Activated B cell treated with CpG ODN at 0.5 μM for 24 hours (primary cell): ENCODE results near the gene BEAN1. TPM values are rescaled to one million over a fixed set of nuclear protein-coding genes. Genes with fewer than 3 reads are reported as not detected.

Source experiments
- ATAC-seq: fragments of 200-7000 bp; cut with Tn5 transposase; one replicate; pipeline ENCODE4 v1.10.0; 2021; ENCODE audit warnings: low read depth, mild to moderate bottlenecking, moderate library complexity
- CTCF ChIA-PET: fragments of 350-600 bp; sonication (Branson Sonifier 250); formaldehyde crosslinking; loops from one replicate; lab custom pipeline; 2021; ENCODE audit warnings: antibody characterized with exemption; lab: Charles Lee
- POLR2A ChIA-PET: fragments of 350-600 bp; sonication (Branson Sonifier 250); formaldehyde crosslinking; loops from one replicate; lab custom pipeline; 2021; ENCODE audit warnings: antibody characterized with exemption; lab: Charles Lee
- DNase-seq: peaks from one replicate; pipeline ENCODE4 v3.0.0; 2022
- H3K27ac Mint-ChIP-seq: one replicate; pipeline ENCODE4 v1.8.0; 2020; ENCODE audit warnings: mixed read lengths
- H3K27me3 Mint-ChIP-seq: one replicate; pipeline ENCODE4 v1.8.0; 2021; ENCODE audit warnings: mixed read lengths
- H3K36me3 Mint-ChIP-seq: one replicate; pipeline ENCODE4 v1.8.0; 2021; ENCODE audit warnings: low read depth, mixed read lengths
- H3K4me1 Mint-ChIP-seq: one replicate; pipeline ENCODE4 v1.8.0; 2021; ENCODE audit warnings: mixed read lengths
- H3K4me3 Mint-ChIP-seq: one replicate; pipeline ENCODE4 v1.8.0; 2020; ENCODE audit warnings: mild to moderate bottlenecking, mixed read lengths
- H3K9me3 Mint-ChIP-seq: one replicate; pipeline ENCODE4 v1.8.0; 2020; ENCODE audit warnings: mixed read lengths
- CTCF ChIP-seq: fragments of 200-600 bp; IDR thresholded peaks from one replicate; pipeline ENCODE4 v1.8.0; 2022; ENCODE audit warnings: antibody characterized with exemption, mild to moderate bottlenecking
- intact Hi-C: fragments of 100-400 bp; cut with micrococcal nuclease; formaldehyde crosslinking; loops from one replicate; pipeline ENCODE4 v1.15.1; 2024
- total RNA-seq: library from RNA; stranded (reverse); gene quantifications from 2 replicates; pipeline ENCODE4 v1.2.3, GENCODE V29; 2022

Gene BEAN1
- total RNA-seq, 1 donor from 2014 or later = not detected

GRCh38 chr16:66471264-66471663 is 44.2 kb downstream of the BEAN1 start:
- Mint-ChIP-seq H3K9me3 (peaks cover under 1% of the 10 kb centered on the region), H3K27ac (no peak overlapping the region), H3K4me3 (no peak overlapping the region), H3K27me3 (peaks cover 25% of the 10 kb centered on the region), H3K4me1 (peaks cover 16% of the 10 kb centered on the region), H3K36me3 (no peaks in the 10 kb centered on the region)
- intact Hi-C loops = no loop called here
- no peak for TF ChIP-seq CTCF
- CTCF ChIA-PET = no interaction called here
- DNase-seq (no peak), ATAC-seq (no peak)
- POLR2A ChIA-PET = no interaction called here

- peaks cover 21% of the 10 kb centered on the region for H3K27me3 Mint-ChIP-seq
- DNase-seq (no peak), ATAC-seq (no peak)
- intact Hi-C loops = no loop called here
- no peak overlapping the region for H3K27ac Mint-ChIP-seq
- no peaks in the 10 kb centered on the region for H3K9me3 Mint-ChIP-seq
- peaks cover 16% of the 10 kb centered on the region for H3K4me1 Mint-ChIP-seq
- ChIA-PET POLR2A (no interaction called here), CTCF (no interaction called here)
- H3K36me3 Mint-ChIP-seq = no peaks in the 10 kb centered on the region
- no peak for TF ChIP-seq CTCF
- H3K4me3 Mint-ChIP-seq = no peak overlapping the region
Measured at GRCh38 chr16:66471716-66472393, 44.8 kb downstream of the BEAN1 start.

- ATAC-seq = no peak
- intact Hi-C loops = no loop called here
- ChIA-PET CTCF (interaction anchor here (1.5 kb wide), 1 partner anchor 116 kb away, joined by 3 read pairs; no protein-coding TSS in a partner anchor), POLR2A (no interaction called here)
- no peak for DNase-seq
- H3K4me3 Mint-ChIP-seq = no peak overlapping the region
- no peaks in the 10 kb centered on the region for H3K36me3 Mint-ChIP-seq
- no peak for TF ChIP-seq CTCF
- H3K4me1 Mint-ChIP-seq = peaks cover 16% of the 10 kb centered on the region
- H3K9me3 Mint-ChIP-seq = no peaks in the 10 kb centered on the region
- no peak overlapping the region for H3K27ac Mint-ChIP-seq
- H3K27me3 Mint-ChIP-seq = peaks cover 23% of the 10 kb centered on the region
Measured at GRCh38 chr16:66473051-66473571, 46.0 kb downstream of the BEAN1 start.

GRCh38 chr16:66473654-66474519 is 46.8 kb downstream of the BEAN1 start:
- Mint-ChIP-seq H3K4me3 (no peak overlapping the region), H3K27me3 (peaks cover 23% of the 10 kb centered on the region), H3K4me1 (peaks cover 20% of the 10 kb centered on the region), H3K9me3 (no peaks in the 10 kb centered on the region), H3K27ac (no peak overlapping the region), H3K36me3 (no peaks in the 10 kb centered on the region)
- DNase-seq (no peak), ATAC-seq (no peak)
- ChIA-PET POLR2A (no interaction called here), CTCF (interaction anchor here (1.5 kb wide), 1 partner anchor 116 kb away, joined by 3 read pairs; no protein-coding TSS in a partner anchor)
- TF ChIP-seq CTCF = no peak
- intact Hi-C loops = no loop called here

GRCh38 chr16:66474750-66475199 is 47.7 kb downstream of the BEAN1 start:
- POLR2A ChIA-PET = no interaction called here
- H3K27me3 Mint-ChIP-seq = peaks cover 16% of the 10 kb centered on the region
- CTCF ChIA-PET = interaction anchor here (1.0 kb wide), 1 partner anchor 115 kb away, joined by 3 read pairs; no protein-coding TSS in a partner anchor
- DNase-seq (no peak), ATAC-seq (peak; percentile 85)
- no peak for TF ChIP-seq CTCF
- intact Hi-C loops = no loop called here
- peak overlapping the region; percentile 66 for H3K27ac Mint-ChIP-seq
- no peaks in the 10 kb centered on the region for H3K36me3 Mint-ChIP-seq
- peaks cover 22% of the 10 kb centered on the region for H3K4me1 Mint-ChIP-seq
- H3K9me3 Mint-ChIP-seq = no peaks in the 10 kb centered on the region
- H3K4me3 Mint-ChIP-seq = peak overlapping the region; percentile 39
